ENCODE measurements around the gene PRDM15. TPM values are rescaled to one million over a fixed set of nuclear protein-coding genes. Genes with fewer than 3 reads are reported as not detected.

Gene PRDM15
- total RNA-seq, 3 donors from 2014 or later (not counting 1 experiment from before 2014, with no cell fraction given), result 11.4 to 13.5 (median 11.9) TPM

GRCh38 chr21:41767606-41768436 is 111.3 kb downstream of the PRDM15 start:
- peaks cover 22 to 28% of the 10 kb centered on the region in 2 donors for H3K4me1 Mint-ChIP-seq
- Histone ChIP-seq H3K4me3 (ENCODE audit: low read length) (no peak overlapping the region), H3K27ac (ENCODE audit: low read length) (no peak overlapping the region), H3K27me3 (ENCODE audit: control insufficient read depth, insufficient read depth, low read length) (peaks cover 41% of the 10 kb centered on the region), H3K4me1 (ENCODE audit: control insufficient read depth, insufficient read depth, low read length) (peaks cover 21% of the 10 kb centered on the region), H3K9me3 (ENCODE audit: control insufficient read depth, insufficient read depth, low read length) (no peaks in the 10 kb centered on the region), H3K36me3 (ENCODE audit: control insufficient read depth, insufficient read depth, low read length) (no peaks in the 10 kb centered on the region)
- H3K27ac Mint-ChIP-seq, result no peak overlapping the region
- peaks cover 77 to 85% of the 10 kb centered on the region in 2 donors for H3K27me3 Mint-ChIP-seq (ENCODE audit: low read depth in 2 of 2)
- peak overlapping the region; percentile 86 for H3K4me3 Mint-ChIP-seq
- H3K9me3 Mint-ChIP-seq, result no peaks in the 10 kb centered on the region
- peaks cover 10% of the 10 kb centered on the region for H3K36me3 Mint-ChIP-seq
- TF ChIP-seq CTCF (IDR thresholded peaks at IDR 0.05), result no peak
- WGBS (ENCODE audit: insufficient coverage), result 5% methylated on average over 25 of the region's 26 CpGs
- intact Hi-C loops (cut with micrococcal nuclease), result no loop called here
- no peak for ATAC-seq
- peak in 1 of 2 donors; percentile 35 for DNase-seq

- H3K4me1 ChIP-seq (ENCODE audit: control insufficient read depth, insufficient read depth, low read length), result peaks cover 21% of the 10 kb centered on the region
- 7% methylated on average over 53 of the region's 53 CpGs for WGBS (ENCODE audit: insufficient coverage)
- ATAC-seq (peak; percentile 34 to 57 (median 49)), DNase-seq (peak in 1 of 2 donors; percentile 77)
- Mint-ChIP-seq H3K4me3 (peak within 1 kb of the TSS; percentile 86), H3K36me3 (peaks cover 10% of the 10 kb centered on the region), H3K4me1 (peaks cover 22 to 33% of the 10 kb centered on the region in 2 donors), H3K9me3 (no peaks in the 10 kb centered on the region), H3K27ac (no peak within 1 kb of the TSS), H3K27me3 (ENCODE audit: low read depth in 2 of 2) (peaks cover 74 to 85% of the 10 kb centered on the region in 2 donors)
- no peak within 1 kb of the TSS for H3K27ac ChIP-seq (ENCODE audit: low read length)
- peaks cover 42% of the 10 kb centered on the region for H3K27me3 ChIP-seq (ENCODE audit: control insufficient read depth, insufficient read depth, low read length)
- H3K4me3 ChIP-seq (ENCODE audit: low read length), result no peak within 1 kb of the TSS
- intact Hi-C loops (cut with micrococcal nuclease), result no loop called here
- H3K36me3 ChIP-seq (ENCODE audit: control insufficient read depth, insufficient read depth, low read length), result no peaks in the 10 kb centered on the region
- no peaks in the 10 kb centered on the region for H3K9me3 ChIP-seq (ENCODE audit: control insufficient read depth, insufficient read depth, low read length)
- no peak for TF ChIP-seq CTCF (IDR thresholded peaks at IDR 0.05)
Measured at GRCh38 chr21:41766883-41767605, 112.1 kb downstream of the PRDM15 start, which contains the start of gene RIPK4. Gene RIPK4, minus strand, starts transcription at chr21:41767052. Its CDS starts 11 bp downstream, at chr21:41767041.

- H3K36me3 ChIP-seq (ENCODE audit: control insufficient read depth, insufficient read depth, low read length), result no peaks in the 10 kb centered on the region
- H3K27me3 Mint-ChIP-seq (ENCODE audit: low read depth in 2 of 2), result peaks cover 77 to 86% of the 10 kb centered on the region in 2 donors
- no peak overlapping the region for H3K27ac Mint-ChIP-seq
- H3K9me3 Mint-ChIP-seq, result no peaks in the 10 kb centered on the region
- H3K4me3 ChIP-seq (ENCODE audit: low read length), result no peak overlapping the region
- intact Hi-C loops (cut with micrococcal nuclease), result no loop called here
- H3K9me3 ChIP-seq (ENCODE audit: control insufficient read depth, insufficient read depth, low read length), result no peaks in the 10 kb centered on the region
- H3K36me3 Mint-ChIP-seq, result peaks cover 10% of the 10 kb centered on the region
- H3K27ac ChIP-seq (ENCODE audit: low read length), result no peak overlapping the region
- DNase-seq, result no peak
- peaks cover 25 to 39% of the 10 kb centered on the region in 2 donors for H3K4me1 Mint-ChIP-seq
- WGBS (ENCODE audit: insufficient coverage), result 13% methylated on average over 88 of the region's 88 CpGs
- peak overlapping the region; percentile 21 for H3K4me3 Mint-ChIP-seq
- H3K27me3 ChIP-seq (ENCODE audit: control insufficient read depth, insufficient read depth, low read length), result peaks cover 48% of the 10 kb centered on the region
- H3K4me1 ChIP-seq (ENCODE audit: control insufficient read depth, insufficient read depth, low read length), result peaks cover 23% of the 10 kb centered on the region
- ATAC-seq, result no peak
- no peak for TF ChIP-seq CTCF (IDR thresholded peaks at IDR 0.05)
Measured at GRCh38 chr21:41765973-41766882, 112.9 kb downstream of the PRDM15 start.
